NT2/D1 (cell line): ENCODE measurements around the gene PRSS37.

Experiments
- DNase-seq: peaks from one replicate; pipeline ENCODE4 v3.0.0-alpha.2; 2011; ENCODE audit warnings: low read depth, low spot score
- H3K27me3 ChIP-seq: 2 replicates; pipeline ENCODE4 v1.6.0; 2011; ENCODE audit warnings: mild to moderate bottlenecking; ENCODE audit not compliant: insufficient read length, insufficient read depth
- H3K36me3 ChIP-seq: 2 replicates; pipeline ENCODE4 v1.6.1; 2011; ENCODE audit warnings: mild to moderate bottlenecking, low read length, mixed read lengths; ENCODE audit not compliant: insufficient read depth, insufficient read length
- H3K4me1 ChIP-seq: 2 replicates; pipeline ENCODE4 v1.5.1; 2011; ENCODE audit not compliant: insufficient read depth, insufficient read length
- H3K4me3 ChIP-seq: 2 replicates; pipeline ENCODE4 v1.5.1; 2011; ENCODE audit warnings: low read depth; ENCODE audit not compliant: insufficient read length
- H3K9ac ChIP-seq: 2 replicates; pipeline ENCODE4 v1.6.0; 2011; ENCODE audit warnings: low read depth; ENCODE audit not compliant: insufficient read length
- H3K9me3 ChIP-seq: 2 replicates; pipeline ENCODE4 v1.5.1; 2011; ENCODE audit warnings: mild to moderate bottlenecking, low read length; ENCODE audit not compliant: insufficient read depth
- SUZ12 ChIP-seq: IDR thresholded peaks from 2 replicates; pipeline ENCODE4 v1.6.1; 2011; ENCODE audit not compliant: insufficient read length, insufficient read depth; ENCODE audit errors: extremely low read depth
- YY1 ChIP-seq: IDR thresholded peaks from 2 replicates; pipeline ENCODE4 v1.6.1; 2011; ENCODE audit not compliant: insufficient read length, insufficient read depth
- ZNF274 ChIP-seq: IDR thresholded peaks from 2 replicates; pipeline ENCODE4 v1.6.1; 2011; ENCODE audit warnings: mild to moderate bottlenecking, low read depth, low read length

Gene PRSS37

GRCh38 chr7:141788296-141788695, 53.0 kb downstream of the PRSS37 start:
- DNase-seq = no peak
- no peaks in the 10 kb centered on the region for H3K4me1 ChIP-seq
- H3K4me3 ChIP-seq = no peak overlapping the region

More at GRCh38 chr7:141788296-141788695, 53.0 kb downstream of the PRSS37 start:
- peaks cover 7% of the 10 kb centered on the region for H3K36me3 ChIP-seq
- no peak for TF ChIP-seq SUZ12
- no peak for TF ChIP-seq YY1
- TF ChIP-seq ZNF274 = no peak
- no peaks in the 10 kb centered on the region for H3K9me3 ChIP-seq
- H3K27me3 ChIP-seq = no peaks in the 10 kb centered on the region
- H3K9ac ChIP-seq = no peak overlapping the region
